ENCODE data around the gene EXD1.
"Not testable (repeated sequence)": the region's sequence is repeated elsewhere in the genome, so short reads cannot be mapped to it uniquely, and the experiment has no call there.

The EXD1 gene

GRCh38 chr15:41230650-41231421 is at the start of gene EXD1, which contains the start of gene CHP1:
EXD1 (minus strand) TSS chr15:41230757; CDS start chr15:41226575, 4,182 bp downstream.
CHP1 (plus strand) TSS chr15:41231268; CDS start chr15:41231383, 115 bp downstream.
- DNase-seq = peak; percentile 89 to 91

GRCh38 chr15:41279535-41280283 is 49.2 kb upstream of the EXD1 start:
- DNase-seq = no peak

- no peak for DNase-seq
Observed at GRCh38 chr15:41278319-41278718, 47.8 kb upstream of the EXD1 start.

GRCh38 chr15:41276831-41277230 is 46.3 kb upstream of the EXD1 start:
- DNase-seq = no peak

GRCh38 chr15:41269887-41270286 is 39.3 kb upstream of the EXD1 start:
- no peak for DNase-seq

- no peak for DNase-seq
Observed at GRCh38 chr15:41263891-41264351, 33.4 kb upstream of the EXD1 start.

GRCh38 chr15:41262571-41262970 is 32.0 kb upstream of the EXD1 start:
- DNase-seq = no peak

GRCh38 chr15:41260924-41261323 is 30.4 kb upstream of the EXD1 start:
- DNase-seq = not testable (repeated sequence)

- DNase-seq = no peak
Observed at GRCh38 chr15:41259546-41260189, 29.1 kb upstream of the EXD1 start.

- peak; percentile 45 to 65 for DNase-seq
Observed at GRCh38 chr15:41258750-41259471, 28.4 kb upstream of the EXD1 start.

- peak in 1 of 2 experiments; percentile 12 for DNase-seq
Observed at GRCh38 chr15:41256577-41257038, 26.1 kb upstream of the EXD1 start.

GRCh38 chr15:41256103-41256502 is 25.5 kb upstream of the EXD1 start:
- DNase-seq = no peak

- DNase-seq = no peak
Observed at GRCh38 chr15:41254560-41254959, 24.0 kb upstream of the EXD1 start.

GRCh38 chr15:41251411-41251810 is 20.9 kb upstream of the EXD1 start:
- no peak for DNase-seq

- not testable (repeated sequence) for DNase-seq
Observed at GRCh38 chr15:41250745-41251144, 20.2 kb upstream of the EXD1 start.

- DNase-seq = no peak
Observed at GRCh38 chr15:41241221-41241964, 10.8 kb upstream of the EXD1 start.

GRCh38 chr15:41238100-41238499 is 7.5 kb upstream of the EXD1 start:
- no peak for DNase-seq

- DNase-seq = no peak
Observed at GRCh38 chr15:41235929-41236328, 5.4 kb upstream of the EXD1 start.

- DNase-seq = not testable (repeated sequence)
Observed at GRCh38 chr15:41235228-41235627, 4.7 kb upstream of the EXD1 start.

- DNase-seq = no peak
Observed at GRCh38 chr15:41233367-41233771, 2.8 kb upstream of the EXD1 start.

GRCh38 chr15:41231422-41232226 is 1.1 kb upstream of the EXD1 start:
- DNase-seq = no peak
